ENCODE data around the gene STK10. TPM values are rescaled to one million over a fixed set of nuclear protein-coding genes. Genes with fewer than 3 reads are reported as not detected.

Gene STK10
- total RNA-seq, 3 donors from 2014 or later: 22.7 to 36.3 (median 29.9) TPM

DNA sequence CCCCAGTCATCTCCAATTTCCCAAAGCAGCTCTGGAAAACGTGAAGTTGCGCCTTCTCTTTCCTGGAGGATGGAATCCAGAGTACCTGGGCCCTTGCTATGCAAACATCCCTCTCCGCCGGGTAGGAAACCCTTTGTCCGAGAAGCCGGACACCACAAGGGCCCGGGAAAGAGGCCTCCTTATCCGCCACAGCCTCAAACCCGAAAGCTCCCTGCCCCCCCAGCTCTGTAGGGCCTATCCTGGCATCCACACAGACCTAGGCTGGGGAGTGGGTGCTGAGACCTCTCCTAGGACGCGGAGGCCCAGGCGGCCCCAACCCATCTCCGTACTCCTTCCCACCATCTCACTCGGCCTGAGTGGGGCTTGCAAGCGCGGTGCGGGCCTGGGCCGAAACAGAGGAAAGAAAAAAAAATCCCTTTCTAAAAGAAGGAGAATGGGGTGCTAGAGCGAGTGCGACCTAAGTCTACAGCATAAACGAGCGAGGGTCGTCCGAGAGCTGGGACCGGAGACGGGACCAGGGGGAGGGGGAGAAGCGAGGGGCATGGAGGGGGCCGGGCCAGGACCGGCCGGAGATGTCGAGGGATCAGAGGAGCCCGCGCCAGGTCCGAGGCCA is 182.2 kb downstream of the STK10 start:
- ATAC-seq (peak; percentile 24), DNase-seq (peak; percentile 53 to 66 (median 63))
- Histone ChIP-seq H3K36me3 (ENCODE audit: low read depth) (no peaks in the 10 kb centered on the region), H3K9me3 (no peaks in the 10 kb centered on the region), H3K4me3 (peak overlapping the region; percentile 79), H3K4me1 (ENCODE audit: low read depth) (peaks cover 8% of the 10 kb centered on the region)
- no peak for TF ChIP-seq CTCF (IDR thresholded peaks at IDR 0.05)
- intact Hi-C loops (cut with DNase I, micrococcal nuclease): no loop called here

DNA sequence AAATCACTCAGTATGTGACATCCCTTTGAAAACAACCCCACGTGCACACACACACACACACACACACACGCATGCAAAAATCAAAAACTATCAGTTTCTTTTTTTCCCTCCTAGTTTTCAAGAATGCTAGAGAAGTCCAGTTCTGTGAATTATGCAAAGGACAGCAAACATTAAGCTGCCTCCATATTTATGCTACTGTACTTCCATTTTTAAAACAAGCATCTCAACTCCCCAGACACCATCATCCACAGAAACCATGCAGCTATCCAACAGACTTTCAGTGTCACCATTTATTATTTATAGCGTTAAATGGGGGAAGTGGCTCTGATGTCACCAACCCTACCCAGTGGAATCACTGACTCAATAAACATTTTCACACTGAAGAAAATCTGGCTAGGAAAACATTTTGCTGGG is 183.2 kb downstream of the STK10 start:
- H3K4me1 ChIP-seq (ENCODE audit: low read depth): peaks cover 8% of the 10 kb centered on the region

DNA sequence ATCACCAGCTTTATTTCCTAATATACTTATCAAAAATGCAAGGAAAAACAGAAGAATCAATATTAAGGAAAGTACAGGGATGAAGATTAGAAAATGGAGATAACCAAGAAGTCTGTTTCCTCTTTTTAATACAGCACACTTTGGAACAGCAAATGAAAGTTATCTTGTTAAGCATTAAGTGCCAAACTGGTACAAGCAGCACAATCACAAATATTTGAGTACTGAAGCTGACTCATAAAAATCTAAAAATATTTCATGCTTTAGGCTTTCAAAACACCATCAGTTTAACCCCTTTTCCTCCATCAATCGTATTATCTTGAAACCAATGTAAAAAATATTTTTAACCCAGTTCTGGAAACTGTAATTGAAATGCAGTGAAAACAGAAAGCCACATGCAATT is 184.3 kb downstream of the STK10 start:
- DNase-seq (no peak), ATAC-seq (no peak)
- no peak for TF ChIP-seq CTCF (IDR thresholded peaks at IDR 0.05)
- peaks cover 8% of the 10 kb centered on the region for H3K4me1 ChIP-seq (ENCODE audit: low read depth)
- H3K36me3 ChIP-seq (ENCODE audit: low read depth): no peaks in the 10 kb centered on the region
- no peaks in the 10 kb centered on the region for H3K9me3 ChIP-seq
- no peak overlapping the region for H3K4me3 ChIP-seq
- intact Hi-C loops (cut with DNase I, micrococcal nuclease): no loop called here

More for the DNA sequence above, 183.2 kb downstream of the STK10 start:
- no peak for ATAC-seq
- no peak for TF ChIP-seq CTCF (IDR thresholded peaks at IDR 0.05)
- Histone ChIP-seq H3K9me3 (no peaks in the 10 kb centered on the region), H3K4me3 (no peak overlapping the region), H3K36me3 (ENCODE audit: low read depth) (no peaks in the 10 kb centered on the region)
- peak in 1 of 3 donors; percentile 7 for DNase-seq
- intact Hi-C loops (cut with DNase I, micrococcal nuclease): no loop called here

DNA sequence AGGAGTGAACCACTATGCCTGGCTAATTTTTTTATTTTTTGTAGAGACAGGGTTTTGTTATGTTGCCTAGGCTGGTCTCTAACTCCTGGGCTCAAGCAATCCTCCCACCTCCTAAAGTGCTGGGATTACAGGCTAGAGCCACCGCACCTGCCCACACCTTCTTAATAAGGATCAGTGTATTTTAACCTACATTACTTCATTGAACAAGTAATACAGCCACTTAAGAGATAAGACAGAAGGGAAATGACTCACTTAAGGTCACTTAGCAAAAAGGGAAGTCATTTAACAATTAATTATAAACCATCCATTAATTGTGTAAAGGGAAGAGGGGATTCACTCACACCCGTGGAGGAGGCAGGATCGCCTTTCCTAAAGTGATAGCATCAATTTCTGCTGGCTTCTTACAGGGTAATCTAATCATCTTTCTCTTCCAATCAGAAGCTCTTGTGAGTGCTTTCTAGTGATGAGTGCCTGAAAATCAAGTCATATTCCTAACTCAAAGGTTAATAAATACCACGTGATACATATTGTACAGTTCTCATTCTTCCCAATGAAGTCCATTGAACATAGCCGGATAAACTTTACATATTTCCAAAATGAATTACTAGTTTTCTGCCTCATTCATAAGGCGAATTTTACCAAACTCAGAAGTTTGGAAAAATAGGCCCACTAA is 185.0 kb downstream of the STK10 start:
- DNase-seq (no peak), ATAC-seq (no peak)
- Histone ChIP-seq H3K36me3 (ENCODE audit: low read depth) (no peaks in the 10 kb centered on the region), H3K4me3 (no peak overlapping the region), H3K9me3 (no peaks in the 10 kb centered on the region), H3K4me1 (ENCODE audit: low read depth) (peaks cover 8% of the 10 kb centered on the region)
- no peak for TF ChIP-seq CTCF (IDR thresholded peaks at IDR 0.05)
- intact Hi-C loops (cut with DNase I, micrococcal nuclease): no loop called here

GRCh38 chr5:172002310-172002709 is 185.7 kb downstream of the STK10 start:
- DNase-seq (peak in 1 of 3 donors; percentile 5), ATAC-seq (no peak)
- Histone ChIP-seq H3K4me3 (no peak overlapping the region), H3K36me3 (ENCODE audit: low read depth) (no peaks in the 10 kb centered on the region), H3K4me1 (ENCODE audit: low read depth) (peaks cover 3% of the 10 kb centered on the region), H3K9me3 (no peaks in the 10 kb centered on the region)
- TF ChIP-seq CTCF (IDR thresholded peaks at IDR 0.05): no peak
- intact Hi-C loops (cut with DNase I, micrococcal nuclease): no loop called here

Data from mucosa of descending colon (tissue), 3 donors.